GM04503 (cell line): Measurements from ENCODE around the gene NDUFB2.
"Not testable (repeated sequence)": the region's sequence is repeated elsewhere in the genome, so short reads cannot be mapped to it uniquely, and the experiment has no call there.

Experiments
- DNase-seq: peaks from one replicate; pipeline ENCODE4 v3.0.0-alpha.2; 2012; ENCODE audit warnings: low read depth

The NDUFB2 gene

GRCh38 chr7:140696680-140697446 is at the start of gene NDUFB2:
TSS of gene NDUFB2 (plus strand) at chr7:140696708. CDS start at chr7:140696745, 37 bp downstream.
- DNase-seq, result peak; percentile 41

DNA sequence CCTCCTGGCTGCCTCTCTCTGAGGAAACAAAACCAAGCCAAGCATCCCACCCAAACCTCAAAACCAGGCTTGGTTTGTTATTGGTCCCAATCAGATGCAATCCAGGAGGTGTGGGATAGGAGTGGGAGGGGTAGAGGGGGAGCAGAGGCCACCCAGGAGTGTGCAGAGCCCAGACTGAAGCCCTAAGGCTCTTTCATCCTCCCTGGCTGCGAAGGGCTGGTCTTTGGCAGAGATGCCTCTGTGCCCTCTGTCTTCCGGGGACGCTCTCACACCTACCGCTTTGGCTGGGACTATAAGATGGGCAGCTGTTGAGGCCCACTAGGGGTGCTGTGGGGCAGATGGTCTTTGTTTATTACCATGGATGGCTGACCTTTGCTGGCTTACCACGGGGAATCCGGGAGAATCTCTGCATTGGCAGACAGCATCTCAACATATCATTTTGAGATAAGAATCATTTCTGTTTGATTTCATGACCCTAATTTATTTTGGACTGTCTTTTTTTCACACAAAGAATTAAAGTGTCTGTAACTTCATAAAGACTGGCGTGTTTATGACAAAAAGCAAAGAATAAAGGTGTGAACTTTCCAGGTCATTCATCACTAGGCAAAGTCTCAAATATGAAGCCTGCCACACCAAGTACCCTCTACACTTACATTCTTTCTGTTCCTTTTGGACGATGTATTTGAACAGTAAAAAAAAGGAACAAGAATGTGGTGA is 49.4 kb upstream of the NDUFB2 start:
- DNase-seq, result no peak

DNA sequence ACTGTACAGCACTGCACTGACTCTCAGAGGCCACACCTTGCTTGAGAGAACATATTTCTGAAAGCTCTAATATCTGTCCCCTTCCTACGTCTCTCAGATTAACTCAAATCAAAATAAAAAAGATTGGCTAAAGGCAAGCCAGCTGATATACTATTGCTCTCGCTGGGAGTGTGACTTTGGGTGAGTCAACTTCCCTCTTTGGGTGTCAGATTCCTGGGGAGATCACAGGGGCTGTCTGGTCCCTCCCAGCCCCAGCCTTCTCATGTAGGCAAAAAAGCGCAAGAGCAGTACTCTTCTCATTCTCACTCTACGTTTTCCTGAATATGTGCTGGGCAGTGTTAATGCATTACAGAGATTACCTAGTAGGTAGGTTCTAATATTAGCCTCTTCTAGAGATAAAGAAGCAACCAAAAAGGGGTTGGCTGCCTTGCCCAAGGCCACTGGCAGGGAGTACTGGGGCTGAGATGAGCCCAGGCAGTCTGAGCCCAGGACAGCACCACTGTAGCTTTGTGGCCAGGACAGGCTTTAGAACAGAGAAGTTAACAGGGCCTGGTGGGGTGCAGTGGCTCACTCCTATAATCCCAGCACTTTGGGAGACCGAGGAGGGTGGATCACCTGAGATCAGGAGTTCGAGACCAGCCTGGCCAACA is 46.8 kb upstream of the NDUFB2 start:
- no peak for DNase-seq

GRCh38 chr7:140650367-140650766 is 46.1 kb upstream of the NDUFB2 start:
- no peak for DNase-seq

DNA sequence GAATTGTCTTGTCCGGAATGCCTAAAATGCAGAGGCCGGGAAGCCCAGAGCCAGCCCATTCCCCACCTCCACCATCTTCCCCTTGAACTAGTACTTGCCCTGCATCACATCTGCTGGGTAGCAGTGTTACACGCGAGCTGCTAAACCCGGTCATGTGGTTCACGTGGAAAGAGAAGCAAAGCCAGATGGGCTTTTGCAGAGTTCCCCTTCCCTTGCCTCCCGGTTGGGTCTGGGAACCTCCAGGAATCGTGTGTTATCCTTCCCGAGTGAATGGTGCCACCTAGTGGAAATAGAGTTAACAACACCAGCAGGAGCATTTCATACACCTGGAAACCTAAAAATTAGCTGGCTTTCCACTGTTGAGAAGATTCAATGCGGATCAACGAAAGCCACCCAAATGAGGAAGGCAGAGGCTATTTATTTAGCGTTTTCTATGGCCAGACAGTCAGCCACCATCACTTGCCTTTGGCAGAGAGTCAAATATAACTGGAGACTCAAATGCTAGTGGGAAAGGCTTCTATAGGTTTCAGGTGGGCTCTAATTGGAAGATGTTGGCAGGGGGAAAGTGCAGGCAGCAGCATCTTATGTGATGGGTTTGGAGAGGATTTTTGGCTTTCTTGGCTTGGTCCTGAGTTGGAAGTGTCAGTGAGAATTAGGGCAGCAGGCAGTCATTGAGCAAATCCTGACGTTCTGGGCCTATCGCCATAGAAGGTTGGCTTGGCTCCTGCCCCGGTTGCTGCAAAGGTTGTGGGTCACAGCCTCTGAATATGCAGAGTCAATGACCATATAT is 43.0 kb upstream of the NDUFB2 start:
- peak; percentile 44 for DNase-seq

DNA sequence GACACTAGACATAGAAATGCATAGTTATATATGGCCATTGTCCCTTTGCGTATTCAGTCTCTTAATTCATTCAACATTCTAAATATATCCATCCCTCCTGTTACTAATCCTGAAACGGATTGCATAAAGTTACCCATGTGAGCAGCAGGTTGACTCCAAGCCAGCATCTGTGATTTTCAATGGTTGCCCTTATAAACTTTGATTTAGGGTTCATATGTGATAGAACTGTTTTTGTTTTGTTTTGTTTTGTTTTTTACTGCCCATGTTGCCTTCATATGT is 42.5 kb upstream of the NDUFB2 start:
- no peak for DNase-seq

- no peak for DNase-seq
These were observed 41.8 kb upstream of the NDUFB2 start for GRCh38 chr7:140654661-140655060.

GRCh38 chr7:140655511-140656408 is 40.7 kb upstream of the NDUFB2 start:
- no peak for DNase-seq

DNA sequence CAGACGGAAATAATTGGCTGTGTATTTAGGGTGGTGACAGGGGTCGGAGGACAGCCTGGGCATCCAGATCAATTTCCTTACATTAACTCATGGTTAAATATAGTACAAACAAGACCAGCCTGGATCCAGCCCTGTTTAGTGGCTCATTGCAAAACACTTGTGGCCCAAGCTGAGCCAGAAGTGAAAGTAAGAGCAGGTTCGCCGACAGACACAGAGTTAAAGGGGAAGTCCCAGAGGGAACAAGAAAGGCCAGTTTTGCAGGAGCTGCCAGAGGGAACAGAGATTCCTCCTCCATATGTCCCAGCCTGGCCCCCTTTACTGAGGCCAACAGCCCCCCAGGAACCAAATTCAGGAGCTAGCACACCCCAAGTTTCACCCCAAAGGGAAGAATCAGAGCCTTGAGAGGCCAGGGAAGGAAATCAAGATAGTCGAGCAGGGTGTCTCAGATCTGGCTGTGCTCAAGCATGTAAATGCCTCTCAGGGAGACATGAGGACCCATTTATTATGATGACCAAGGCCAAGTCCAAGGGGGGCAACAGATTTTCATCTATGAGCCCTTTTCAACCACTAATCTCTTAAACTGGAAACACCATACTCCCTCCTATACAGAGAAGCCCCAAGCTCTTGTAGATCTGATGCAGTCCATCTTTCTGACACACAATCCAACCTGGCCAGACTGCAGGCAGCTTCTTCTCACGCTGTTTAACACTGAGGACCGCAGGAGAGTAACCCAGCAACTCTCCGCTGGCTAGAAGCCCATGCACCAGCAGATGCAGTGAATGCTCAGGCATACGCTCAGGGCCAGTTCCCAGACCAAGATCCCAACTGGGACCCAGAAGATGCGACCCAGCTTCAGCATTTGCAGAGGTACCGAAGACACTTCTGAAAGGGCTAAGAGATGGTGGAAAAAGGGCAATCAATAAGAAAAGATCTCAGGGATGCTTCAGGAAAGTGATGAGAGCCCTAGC is 39.7 kb upstream of the NDUFB2 start:
- DNase-seq, result no peak

GRCh38 chr7:140657891-140658290 is 38.6 kb upstream of the NDUFB2 start:
- no peak for DNase-seq

DNA sequence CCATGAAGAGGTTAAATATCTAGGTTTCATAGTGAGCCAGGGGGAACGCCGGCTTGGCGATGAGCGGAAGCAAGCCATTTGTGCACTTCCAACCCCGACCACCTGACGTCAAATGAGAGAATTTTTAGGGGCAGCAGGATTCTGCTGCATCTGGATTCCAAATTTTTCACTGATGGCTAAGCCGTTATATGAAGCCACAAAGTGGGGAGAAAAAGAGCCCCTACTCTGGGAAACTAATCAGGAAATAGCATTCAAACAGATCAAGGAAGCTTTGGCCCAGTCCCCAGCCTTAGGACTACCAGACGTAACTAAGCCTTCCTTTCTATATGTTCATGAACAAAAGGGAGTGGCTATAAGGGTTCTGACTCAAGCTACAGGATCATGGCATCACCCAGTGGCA is 36.7 kb upstream of the NDUFB2 start:
- no peak for DNase-seq

- no peak for DNase-seq
These were observed 35.4 kb upstream of the NDUFB2 start for GRCh38 chr7:140661124-140661523.

- not testable (repeated sequence) for DNase-seq
These were observed 33.6 kb upstream of the NDUFB2 start for GRCh38 chr7:140662938-140663337.

GRCh38 chr7:140667476-140667875 is 29.0 kb upstream of the NDUFB2 start:
- DNase-seq, result no peak

DNA sequence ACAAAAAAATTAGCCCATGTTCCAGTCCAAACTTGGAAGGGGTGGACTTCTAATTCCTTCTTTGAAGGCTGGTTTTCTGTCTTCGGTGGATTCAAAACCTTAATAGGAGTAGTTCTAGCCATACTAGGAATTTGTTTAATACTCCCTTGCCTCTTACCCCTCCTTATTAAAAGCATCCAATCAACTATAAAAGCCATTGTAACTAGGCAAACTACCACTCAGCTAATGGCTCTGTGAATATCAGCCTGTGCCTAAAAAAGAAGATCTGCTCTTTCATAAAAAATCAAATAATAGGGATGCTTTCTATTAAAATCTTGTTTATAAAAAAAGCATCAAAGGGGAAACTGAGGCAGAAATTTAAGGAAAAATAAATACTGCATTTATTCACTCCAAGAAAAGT is 27.9 kb upstream of the NDUFB2 start:
- no peak for DNase-seq

DNA sequence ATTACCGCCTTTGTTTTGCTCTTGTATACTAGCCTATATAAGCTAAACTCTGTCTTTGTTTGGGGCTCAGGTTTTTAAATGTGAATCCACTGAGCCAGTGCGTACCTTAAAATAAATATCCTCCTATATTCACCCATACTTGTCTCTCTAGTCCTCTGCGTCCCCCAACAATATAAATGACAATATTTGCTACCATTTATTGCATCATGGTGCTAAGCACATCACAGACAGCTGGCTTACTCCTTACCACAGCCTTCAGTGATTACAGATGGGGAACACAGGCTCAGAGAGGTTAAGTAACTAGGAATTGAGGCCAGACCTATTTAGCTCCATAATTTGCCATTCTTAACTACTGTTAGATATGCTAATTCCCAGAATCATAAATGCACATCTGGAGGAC is 27.2 kb upstream of the NDUFB2 start:
- no peak for DNase-seq

- DNase-seq, result not testable (repeated sequence)
These were observed 26.6 kb upstream of the NDUFB2 start for GRCh38 chr7:140669862-140670261.

DNA sequence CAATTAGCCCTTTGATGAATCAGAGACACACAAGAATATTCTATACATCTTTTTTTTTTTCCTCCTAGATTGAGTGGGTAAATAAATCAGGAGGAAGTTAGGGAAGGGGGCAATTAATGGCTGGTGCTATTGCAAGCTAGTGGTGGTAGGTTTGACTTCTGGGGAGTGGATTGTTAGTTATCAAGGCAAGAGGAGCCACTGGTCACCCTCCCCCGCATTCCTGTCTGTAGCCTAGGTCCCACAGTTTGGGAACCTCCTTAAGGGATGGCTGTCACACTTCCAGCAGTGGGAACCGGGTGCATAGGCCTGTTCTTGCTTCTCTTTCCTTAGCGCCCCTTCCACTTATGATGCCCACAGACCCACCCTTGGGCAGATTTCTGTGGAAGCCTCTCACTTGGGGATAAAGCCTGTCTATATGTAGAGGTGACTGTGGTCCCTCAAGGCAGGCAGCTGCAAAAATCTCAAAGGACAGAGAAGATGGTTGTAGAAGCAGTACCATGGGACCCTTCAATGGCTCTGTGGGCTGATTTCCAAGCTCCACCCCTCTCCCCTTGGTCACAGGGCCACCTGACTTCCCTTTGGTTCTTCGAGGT is 26.1 kb upstream of the NDUFB2 start:
- DNase-seq, result no peak

GRCh38 chr7:140671966-140672365 is 24.5 kb upstream of the NDUFB2 start:
- DNase-seq, result no peak
